Astrocyte of the spinal cord (primary cell): ENCODE data around the gene FLAD1.

Experiments
- DNase-seq: peaks from one replicate; pipeline ENCODE4 v3.0.0; 2011; ENCODE audit warnings: low read depth, low spot score
- H3K4me3 ChIP-seq: 2 replicates; pipeline ENCODE4 v1.5.1; 2011; ENCODE audit warnings: low read depth, mild to moderate bottlenecking, low read length, moderate library complexity
- CTCF ChIP-seq: IDR thresholded peaks from 2 replicates; pipeline ENCODE4 v1.5.1; 2012; ENCODE audit warnings: low read depth, mild to moderate bottlenecking, low read length, inconsistent platforms
- in situ Hi-C: cut with HindIII; loops from 2 replicates; pipeline ENCODE4 v1.10.0; 2017; ENCODE audit warnings: low sequenced_read_pairs

Gene FLAD1

GRCh38 chr1:155026154-155026553 is 43.0 kb downstream of the FLAD1 start:
- no peak for TF ChIP-seq CTCF
- DNase-seq = no peak
- H3K4me3 ChIP-seq = no peak overlapping the region
- in situ Hi-C loops = no loop called here

- in situ Hi-C loops = no loop called here
- no peak for DNase-seq
- TF ChIP-seq CTCF = no peak
- no peak overlapping the region for H3K4me3 ChIP-seq
These were observed 43.4 kb downstream of the FLAD1 start for GRCh38 chr1:155026588-155026987.

- no peak for TF ChIP-seq CTCF
- no peak overlapping the region for H3K4me3 ChIP-seq
- no peak for DNase-seq
- in situ Hi-C loops = no loop called here
These were observed 46.5 kb downstream of the FLAD1 start for GRCh38 chr1:155029513-155030242.

GRCh38 chr1:155030243-155030795 is 47.2 kb downstream of the FLAD1 start:
- H3K4me3 ChIP-seq = no peak overlapping the region
- no peak for DNase-seq
- in situ Hi-C loops = no loop called here
- TF ChIP-seq CTCF = no peak

- no peak for DNase-seq
- no peak overlapping the region for H3K4me3 ChIP-seq
- in situ Hi-C loops = no loop called here
- TF ChIP-seq CTCF = no peak
These were observed 47.8 kb downstream of the FLAD1 start for GRCh38 chr1:155030899-155031298.

- DNase-seq = no peak
- H3K4me3 ChIP-seq = no peak overlapping the region
- in situ Hi-C loops = no loop called here
- TF ChIP-seq CTCF = no peak
These were observed 49.7 kb downstream of the FLAD1 start for GRCh38 chr1:155032886-155033285.
